Brain microvascular endothelial cell (primary cell): ENCODE data around the gene KCNK1.
"Not testable (repeated sequence)": the region's sequence is repeated elsewhere in the genome, so short reads cannot be mapped to it uniquely, and the experiment has no call there.

Experiments
- DNase-seq: peaks from one replicate; pipeline ENCODE4 v3.0.0-alpha.2; 2020
- H3K27ac ChIP-seq: fragments of 250-450 bp; sonication (Bioruptor Pico); 2 replicates; pipeline ENCODE4 v1.5.1; 2020; ENCODE audit warnings: mild to moderate bottlenecking, moderate library complexity
- H3K27me3 ChIP-seq: fragments of 250-450 bp; sonication (Bioruptor Pico); replicated peaks from 2 replicates; pipeline ENCODE4 v1.5.1; 2020; ENCODE audit warnings: mild to moderate bottlenecking
- H3K36me3 ChIP-seq: fragments of 250-450 bp; sonication (Bioruptor Pico); replicated peaks from 2 replicates; pipeline ENCODE4 v1.5.1; 2020; ENCODE audit warnings: mild to moderate bottlenecking
- H3K4me3 ChIP-seq: 2 replicates; pipeline ENCODE4 v1.5.1; 2011; ENCODE audit warnings: low read depth, mild to moderate bottlenecking, control low read depth, low read length, moderate library complexity
- CTCF ChIP-seq: IDR thresholded peaks from 2 replicates; pipeline ENCODE4 v1.5.1; 2011; ENCODE audit warnings: low read depth, mild to moderate bottlenecking, moderate library complexity, low read length, control low read depth, inconsistent platforms; ENCODE audit errors: missing control alignments
- in situ Hi-C: cut with HindIII; loops from 2 replicates; pipeline ENCODE4 v1.10.0; 2017; ENCODE audit warnings: low sequenced_read_pairs, low pct_ligation_motif_present

The KCNK1 gene

DNA sequence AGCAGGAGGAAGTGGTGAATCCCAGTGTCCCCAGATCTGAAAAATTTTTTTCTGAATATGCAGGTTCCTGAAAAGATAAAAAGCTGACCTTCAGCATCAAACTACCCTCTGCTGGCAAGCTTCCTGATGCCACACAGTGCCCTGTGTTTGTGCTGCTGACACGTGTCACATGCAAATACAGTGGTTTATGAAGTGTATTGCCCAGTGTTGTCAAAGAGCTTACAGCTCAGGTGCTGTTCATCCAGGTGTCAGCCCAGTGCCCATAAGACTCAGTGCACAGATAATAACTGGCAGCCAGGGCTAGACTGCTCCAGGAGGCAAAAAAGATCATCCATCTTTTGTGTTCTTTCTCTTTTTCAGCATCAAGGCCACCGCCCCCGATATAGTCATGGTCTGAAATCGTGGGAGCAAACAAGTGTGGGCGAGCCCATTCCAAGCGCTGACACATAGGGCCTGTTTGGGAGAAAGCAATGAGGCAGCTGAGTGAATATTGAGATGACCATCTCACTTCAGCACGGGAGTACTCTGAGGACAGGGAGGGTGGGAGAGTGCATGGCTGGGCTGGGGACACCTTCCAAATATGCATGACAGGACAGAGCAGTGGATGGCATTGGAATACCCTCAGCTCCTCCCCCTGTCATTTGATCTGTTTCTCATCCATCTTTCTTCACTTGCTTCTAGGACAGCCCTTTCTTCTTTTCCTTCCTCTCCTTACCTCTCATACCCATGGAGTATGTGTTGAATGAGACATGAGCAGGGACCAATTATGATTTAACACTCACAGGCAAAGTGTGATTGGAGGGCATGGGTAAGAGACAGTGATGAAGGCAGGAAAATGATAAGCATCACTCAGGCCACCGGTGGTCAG, 6.4 kb upstream of the KCNK1 start:
- no peak for DNase-seq
- TF ChIP-seq CTCF = no peak

DNA sequence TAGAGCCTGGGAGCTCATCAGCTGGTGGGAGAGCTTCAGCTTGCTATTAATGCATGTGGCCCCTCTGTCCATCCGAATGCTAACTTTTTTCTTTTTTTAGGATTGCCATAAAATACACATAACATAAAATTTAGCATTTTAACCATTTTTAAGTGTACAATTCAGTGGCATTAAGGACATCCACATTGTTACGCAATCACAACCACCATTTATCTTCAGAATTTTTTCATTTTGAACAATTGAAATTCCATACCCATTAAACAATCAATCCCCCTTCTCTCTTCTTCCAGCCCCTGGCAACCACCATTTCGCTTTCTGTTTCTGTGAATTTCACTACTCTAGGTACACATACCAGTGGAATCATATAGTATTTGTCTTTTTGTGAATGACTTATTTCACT, 4.9 kb upstream of the KCNK1 start:
- Histone ChIP-seq H3K27ac (no peak overlapping the region), H3K36me3 (no peaks in the 10 kb centered on the region), H3K27me3 (no peaks in the 10 kb centered on the region), H3K4me3 (no peak overlapping the region)
- no peak for TF ChIP-seq CTCF
- no peak for DNase-seq
- in situ Hi-C loops = no loop called here

More for the DNA sequence above, 6.4 kb upstream of the KCNK1 start:
- no peak overlapping the region for H3K4me3 ChIP-seq
- no peaks in the 10 kb centered on the region for H3K36me3 ChIP-seq
- H3K27ac ChIP-seq = no peak overlapping the region
- H3K27me3 ChIP-seq = no peaks in the 10 kb centered on the region
- in situ Hi-C loops = no loop called here

GRCh38 chr1:233609926-233610325, 4.0 kb upstream of the KCNK1 start:
- no peak for DNase-seq
- in situ Hi-C loops = no loop called here
- Histone ChIP-seq H3K27me3 (peaks cover 3% of the 10 kb centered on the region), H3K27ac (no peak overlapping the region), H3K4me3 (no peak overlapping the region), H3K36me3 (no peaks in the 10 kb centered on the region)
- no peak for TF ChIP-seq CTCF

GRCh38 chr1:233610628-233611027, 3.3 kb upstream of the KCNK1 start:
- in situ Hi-C loops = no loop called here
- TF ChIP-seq CTCF = no peak
- no peak overlapping the region for H3K27ac ChIP-seq
- H3K36me3 ChIP-seq = no peaks in the 10 kb centered on the region
- no peak overlapping the region for H3K4me3 ChIP-seq
- DNase-seq = no peak
- peaks cover 6% of the 10 kb centered on the region for H3K27me3 ChIP-seq

- DNase-seq, H3K27me3 ChIP-seq, in situ Hi-C loops, H3K4me3 ChIP-seq, H3K36me3 ChIP-seq, H3K27ac ChIP-seq: not testable (repeated sequence)
Observed at GRCh38 chr1:233611363-233611762, 2.5 kb upstream of the KCNK1 start.

DNA sequence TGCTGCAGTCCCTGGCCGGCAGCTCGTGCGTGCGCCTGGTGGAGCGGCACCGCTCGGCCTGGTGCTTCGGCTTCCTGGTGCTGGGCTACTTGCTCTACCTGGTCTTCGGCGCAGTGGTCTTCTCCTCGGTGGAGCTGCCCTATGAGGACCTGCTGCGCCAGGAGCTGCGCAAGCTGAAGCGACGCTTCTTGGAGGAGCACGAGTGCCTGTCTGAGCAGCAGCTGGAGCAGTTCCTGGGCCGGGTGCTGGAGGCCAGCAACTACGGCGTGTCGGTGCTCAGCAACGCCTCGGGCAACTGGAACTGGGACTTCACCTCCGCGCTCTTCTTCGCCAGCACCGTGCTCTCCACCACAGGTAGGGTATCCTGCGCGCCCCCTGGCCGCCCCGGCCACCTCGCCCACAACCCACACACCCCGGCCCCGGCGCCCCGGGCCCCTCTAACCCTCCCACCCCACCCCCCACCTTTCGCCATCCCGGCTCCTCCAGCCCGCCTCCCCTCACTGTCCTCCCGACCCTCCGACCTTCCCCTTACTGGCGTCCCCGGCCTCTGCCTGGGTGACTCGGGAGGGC, 352 bp downstream of the KCNK1 start:
- Histone ChIP-seq H3K36me3 (no peaks in the 10 kb centered on the region), H3K27ac (no peak overlapping the region), H3K27me3 (peaks cover 6% of the 10 kb centered on the region), H3K4me3 (peak overlapping the region; percentile 76)
- TF ChIP-seq CTCF = no peak
- in situ Hi-C loops = no loop called here
- DNase-seq = no peak
